ENCODE measurements around the gene NIP7. TPM values are rescaled to one million over a fixed set of nuclear protein-coding genes. Genes with fewer than 3 reads are reported as not detected.
A peak's percentile ranks its signal among the peaks of the same experiment; 100 is the strongest.

NIP7 gene
- total RNA-seq (2021; fragmentation: NEBNext Ultra II Directional; extraction: Animal tissue kit (Norgen Biotek cat#: 25700)): 52.1 and 52.2 TPM in 2 replicates
- polyA plus RNA-seq (2011; rRNA removed): 10.5 and 14.5 TPM in 2 replicates
- 19.2 TPM for polyA plus RNA-seq (2011; cell fraction: cytosol; rRNA removed)
- polyA plus RNA-seq (2011; cell fraction: nucleus; rRNA removed): 6.5 TPM
- polyA plus RNA-seq (2012, experiment 1 of 2): 24.2 to 41.0 TPM (median 29.1 TPM) in 4 replicates
- polyA plus RNA-seq (2012, experiment 2 of 2): 7.5 TPM
- 39.7 TPM for polyA plus RNA-seq (2013, experiment 1 of 2)
- 40.2 TPM for polyA plus RNA-seq (2013, experiment 2 of 2)
- 17.8 and 26.5 TPM in 2 replicates for polyA minus RNA-seq (2011; rRNA and poly(A)+ RNA removed)
- 11.9 TPM for polyA minus RNA-seq (2011; cell fraction: cytosol; rRNA and poly(A)+ RNA removed)
- 19.7 TPM for polyA minus RNA-seq (2011; cell fraction: nucleus; rRNA and poly(A)+ RNA removed)
- long read RNA-seq, experiment 1, transcript NIP7-201 (5 exons, 2,402 nt): major isoform, 19 of 46 reads
- long read RNA-seq, experiment 1, partial matches to known transcripts: 4 of 46 reads
- long read RNA-seq, experiment 1, other reads (novel, unspliced or antisense): 23 of 46 reads
- long read RNA-seq, experiment 2, transcript NIP7-201 (5 exons, 2,402 nt): major isoform, 200 of 267 reads
- long read RNA-seq, experiment 2, transcript NIP7-202 (4 exons, 1,887 nt): minor isoform, 16 of 267 reads
- long read RNA-seq, experiment 2, partial matches to known transcripts: 47 of 267 reads
- long read RNA-seq, experiment 2, other reads (novel, unspliced or antisense): 2 of 267 reads

DNA sequence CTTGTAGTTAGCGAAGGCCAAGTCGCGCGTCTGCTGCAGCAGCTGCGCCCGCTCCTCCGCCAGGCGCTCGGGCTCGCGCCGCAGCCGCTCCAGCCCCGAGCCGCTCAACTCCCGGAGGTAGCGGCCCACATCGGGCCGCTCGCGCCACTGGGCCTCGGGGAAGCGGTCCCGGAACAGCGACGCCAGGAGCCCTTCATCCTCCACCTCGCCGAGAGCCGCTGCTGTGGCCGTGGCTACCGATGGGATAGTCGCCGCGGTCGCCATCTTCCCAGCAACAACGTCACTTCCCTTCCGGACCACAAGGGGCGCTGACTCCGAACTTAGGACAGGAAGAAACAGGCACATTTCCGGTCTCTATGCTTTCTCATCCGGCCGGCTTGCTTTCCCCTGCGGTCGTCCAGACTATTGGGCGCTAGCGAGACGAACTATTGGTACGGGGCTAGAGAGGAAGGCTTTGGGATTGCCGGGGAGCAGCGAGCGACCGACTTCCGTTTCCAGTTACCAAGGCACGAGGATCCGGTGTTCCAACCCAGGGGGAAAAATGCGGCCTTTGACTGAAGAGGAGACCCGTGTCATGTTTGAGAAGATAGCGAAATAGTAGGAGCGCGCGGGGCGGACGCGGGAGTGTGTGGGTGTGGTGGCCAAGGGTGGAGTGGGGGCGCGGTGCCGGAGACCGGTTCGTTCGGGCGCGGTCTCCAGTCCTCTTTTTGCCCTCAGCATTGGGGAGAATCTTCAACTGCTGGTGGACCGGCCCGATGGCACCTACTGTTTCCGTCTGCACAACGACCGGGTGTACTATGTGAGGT lies at the start of gene NIP7, which contains the start of gene COG8:
NIP7 (plus strand) TSS at position 484 of the 806 bp plus-strand sequence; CDS start at position 542, 58 bp downstream.
COG8 (minus strand) TSS at position 276 of the 806 bp plus-strand sequence; CDS start at position 264, 12 bp downstream.
- DNase-seq (ENCODE audit: low read depth in 1 of 2, low spot score in 2 of 2): peak; percentile 93 to 97
- FAIRE-seq: peak; percentile 28
- Histone ChIP-seq H2BK12ac (ENCODE audit: low read depth, low read length) (no peak within 1 kb of the TSS), H3K79me2 (ENCODE audit: control insufficient read depth in 1 of 2, insufficient read depth in 2 of 2, low read length in 2 of 2) (peaks cover 12 to 43% of the 10 kb centered on the region in 2 experiments), H2BK15ac (ENCODE audit: low read length) (no peak within 1 kb of the TSS), H3K23me2 (ENCODE audit: low read depth, low read length) (peaks cover 5% of the 10 kb centered on the region; the same call in 1 of the 2 replicates), H3K14ac (ENCODE audit: insufficient read length) (no peak within 1 kb of the TSS), H3K79me1 (ENCODE audit: low read depth, low read length) (peaks cover 6% of the 10 kb centered on the region; the same call in 1 of the 2 replicates), H3K36me3 (ENCODE audit: control insufficient read depth in 2 of 4, insufficient read depth in 4 of 4, low read length in 3 of 4) (peaks cover 26 to 54% (median 34%) of the 10 kb centered on the region in 4 experiments), H4K91ac (replicated peaks; ENCODE audit: insufficient read length, low read length) (peak within 1 kb of the TSS; percentile 66), H2BK20ac (ENCODE audit: low read length) (no peak within 1 kb of the TSS), H4K20me1 (replicated peaks in 1 of 2; ENCODE audit: control insufficient read depth in 1 of 2, insufficient read depth in 2 of 2, low read length in 2 of 2) (peaks cover 2 to 3% of the 10 kb centered on the region in 2 experiments), H4K5ac (ENCODE audit: insufficient read length, low read depth, low read length) (peak within 1 kb of the TSS; percentile 58), H3K4me3 (ENCODE audit: extremely low read depth in 1 of 4, insufficient read depth in 2 of 4, low read depth in 3 of 4, low read length in 4 of 4) (peak within 1 kb of the TSS; percentile 71 to 98 (median 92)), H2AFZ (ENCODE audit: low read length) (peak within 1 kb of the TSS; percentile 53; the same call in 1 of the 2 replicates), H3K23ac (ENCODE audit: insufficient read length) (no peak within 1 kb of the TSS), H2AK5ac (ENCODE audit: low read depth, low read length) (no peak within 1 kb of the TSS; the same call in 1 of the 2 replicates), H2BK120ac (replicated peaks; ENCODE audit: low read depth, low read length) (no peak within 1 kb of the TSS), H3K4me2 (ENCODE audit: insufficient read depth in 1 of 2, low read depth in 2 of 2, low read length in 2 of 2) (peak within 1 kb of the TSS; percentile 87 to 97), H3K4me1 (replicated peaks in 1 of 4; ENCODE audit: control insufficient read depth in 3 of 4, insufficient read depth in 4 of 4, low read length in 3 of 4) (peaks cover 0 to 9% (median 3%) of the 10 kb centered on the region in 4 experiments; a peak in 4 of 7 replicates), H2BK5ac (ENCODE audit: low read depth, low read length) (peak within 1 kb of the TSS; percentile 77), H3K27me3 (replicated peaks in 1 of 4; ENCODE audit: control insufficient read depth in 3 of 4, extremely low read depth in 1 of 4, insufficient read depth in 3 of 4, low read length in 3 of 4) (no peaks in the 10 kb centered on the region), H3K9ac (replicated peaks in 1 of 4; ENCODE audit: extremely low read depth in 1 of 4, low read depth in 3 of 4, low read length in 3 of 4) (peak within 1 kb of the TSS; percentile 67 to 93 (median 92)), H3K9me3 (ENCODE audit: insufficient read depth in 2 of 2, low read depth in 1 of 2, low read length in 1 of 2) (no peaks in the 10 kb centered on the region), H3K18ac (ENCODE audit: extremely low read depth, low read length) (no peak within 1 kb of the TSS), H4K8ac (ENCODE audit: extremely low read depth, insufficient read depth, low read length) (peak within 1 kb of the TSS; percentile 92), H3K27ac (ENCODE audit: low read depth, low read length) (peak within 1 kb of the TSS; percentile 81), H3K56ac (replicated peaks; ENCODE audit: insufficient read length, low read depth, low read length) (peak within 1 kb of the TSS; percentile 84), H3K4ac (replicated peaks; ENCODE audit: insufficient read length, low read depth, low read length) (peak within 1 kb of the TSS; percentile 63)
- ChIA-PET POLR2A (ENCODE audit: partially characterized antibody) (interaction anchor here (0.6 to 29.8 kb wide), 11 partner anchors 9 to 546 kb away, joined by 3 to 497 read pairs (median 3); partner anchors contain the start of genes CYB5B, PDF, SNTB2 and TMED6), CTCF (ENCODE audit: partially characterized antibody) (interaction anchor here (0.7 to 2.0 kb wide), 8 partner anchors 13 to 215 kb away, joined by 3 to 10 read pairs (median 4); partner anchors contain the start of gene TMED6)
- 2% methylated on average over 73 of the region's 77 CpGs; no CpG with 5 or more reads in 1 of the 2 experiments for WGBS, 2 experiments (ENCODE audit: extremely low coverage in 1 of 2, insufficient coverage in 1 of 2, insufficient read length in 1 of 2, insufficient replicate concordance in 2 of 2, low coverage in 1 of 2, low lambda C conversion rate in 2 of 2, missing lambda C conversion rate in 1 of 2)
- peak; percentile 58 to 79 for TF ChIP-seq POLR2A (IDR thresholded peaks at IDR 0.05; ENCODE audit: control extremely low read depth in 1 of 2, low read depth in 2 of 2, low read length in 2 of 2)
- peak; percentile 70 for TF ChIP-seq KDM4A (IDR thresholded peaks at IDR 0.05; ENCODE audit: low read depth, low read length, severe bottlenecking)
- TF ChIP-seq CHD1 (IDR thresholded peaks at IDR 0.05; ENCODE audit: low read depth, low read length): no peak
- no peak for TF ChIP-seq EZH2 (IDR thresholded peaks at IDR 0.05; ENCODE audit: low read depth, low read length, severe bottlenecking)
- no peak for TF ChIP-seq NRF1 (IDR thresholded peaks at IDR 0.05; ENCODE audit: low read depth, low read length)
- TF ChIP-seq CEBPB (IDR thresholded peaks at IDR 0.05; ENCODE audit: low read depth, low read length): no peak
- TF ChIP-seq ASH2L (IDR thresholded peaks at IDR 0.05; ENCODE audit: low read length): peak; percentile 91
